ENCODE data around the gene JOSD1. TPM values are rescaled to one million over a fixed set of nuclear protein-coding genes. Genes with fewer than 3 reads are reported as not detected.

Gene JOSD1
- total and polyA plus RNA-seq, 2 of the 4 experiments (the other 2 are of a cell fraction): 30.2 to 35.8 TPM

- no TSS peak for BruUV-seq (replicated peaks)
- Histone ChIP-seq H3K27ac (ENCODE audit: insufficient read depth, low read length) (no peak overlapping the region), H3K9me1 (ENCODE audit: insufficient read depth, low read length) (peaks cover 4% of the 10 kb centered on the region; the same call in 1 of the 2 replicates), H2BK15ac (ENCODE audit: low read depth, low read length) (no peak overlapping the region), H2AK5ac (ENCODE audit: low read depth, low read length) (no peak overlapping the region), H2AK9ac (replicated peaks; ENCODE audit: low read depth, low read length, poor library complexity) (no peak overlapping the region), H3K4me1 (ENCODE audit: control insufficient read depth, insufficient read depth, low read length) (no peaks in the 10 kb centered on the region), H4K5ac (ENCODE audit: low read depth, low read length) (no peak overlapping the region), H3K4me3 (ENCODE audit: insufficient read depth, low read depth, low read length) (no peak overlapping the region), H3K4me2 (ENCODE audit: low read depth, low read length) (no peak overlapping the region), H3K56ac (ENCODE audit: extremely low read depth, insufficient read depth, low read length) (no peak overlapping the region), H3K18ac (ENCODE audit: low read depth, low read length) (no peak overlapping the region), H2BK20ac (ENCODE audit: low read depth, low read length) (no peak overlapping the region), H3K9ac (ENCODE audit: low read depth, low read length) (no peak overlapping the region), H4K8ac (ENCODE audit: low read depth in 2 of 2, low read length in 2 of 2) (no peak overlapping the region), H2BK5ac (ENCODE audit: low read depth, low read length, poor library complexity, severe bottlenecking) (no peak overlapping the region), H3K36me3 (ENCODE audit: control insufficient read depth, insufficient read depth, low read length) (peaks cover 79% of the 10 kb centered on the region), H3K9me3 (ENCODE audit: control insufficient read depth, insufficient read depth, low read length) (no peaks in the 10 kb centered on the region), H3K14ac (replicated peaks; ENCODE audit: low read depth, low read length) (no peak overlapping the region), H2AFZ (replicated peaks; ENCODE audit: low read length, poor library complexity) (no peak overlapping the region), H4K20me1 (ENCODE audit: insufficient read depth, low read length) (peaks cover 4% of the 10 kb centered on the region; the same call in 1 of the 2 replicates), H3K27me3 (ENCODE audit: control insufficient read depth, insufficient read depth, low read length) (no peaks in the 10 kb centered on the region), H3K23ac (ENCODE audit: low read depth, low read length) (no peak overlapping the region), H3K79me1 (ENCODE audit: low read depth in 1 of 2, low read length in 2 of 2) (peaks cover 9 to 36% of the 10 kb centered on the region in 2 experiments; a peak in 1 of 4 replicates), H3K4ac (ENCODE audit: low read depth, low read length) (no peak overlapping the region), H4K91ac (ENCODE audit: insufficient read depth, low read depth, low read length) (no peak overlapping the region), H2BK120ac (ENCODE audit: low read depth, low read length) (no peak overlapping the region)
- DNase-seq (no peak), ATAC-seq (ENCODE audit: low read depth) (no peak)
- intact Hi-C loops (cut with micrococcal nuclease) (no loop called here), in situ Hi-C loops (cut with MboI; ENCODE audit: low sequenced_read_pairs) (no loop called here), dilution Hi-C loops (cut with HindIII; ENCODE audit: low sequenced_read_pairs, unreplicated experiment) (no loop called here)
- ChIA-PET POLR2A (ENCODE audit: unreplicated experiment) (no interaction called here), CTCF (no interaction called here)
- 93% methylated on average over 7 of the region's 9 CpGs; no CpG with 5 or more reads in 1 of the 2 experiments for WGBS, 2 experiments (ENCODE audit: extremely low coverage in 2 of 2, insufficient read length in 1 of 2)
- no peak for TF ChIP-seq CHD1 (IDR thresholded peaks at IDR 0.05; ENCODE audit: low read depth, low read length)
- no peak for TF ChIP-seq MAZ (IDR thresholded peaks at IDR 0.05; ENCODE audit: borderline replicate concordance, low read depth, low read length)
- no peak for TF ChIP-seq MXI1 (IDR thresholded peaks at IDR 0.05; ENCODE audit: borderline replicate concordance, low read depth, low read length)
- no peak for TF ChIP-seq FOS (IDR thresholded peaks at IDR 0.05; ENCODE audit: low read depth, low read length)
- TF ChIP-seq RCOR1 (IDR thresholded peaks at IDR 0.05; ENCODE audit: insufficient replicate concordance, low read length): no peak
- TF ChIP-seq CTCF (conservative IDR thresholded peaks at IDR 0.05; ENCODE audit: low read depth, low read length): no peak
- TF ChIP-seq ELK1 (IDR thresholded peaks at IDR 0.05; ENCODE audit: borderline replicate concordance, low read depth, low read length): no peak
- TF ChIP-seq NFE2L2 (IDR thresholded peaks at IDR 0.05; ENCODE audit: low read depth, low read length): no peak
- no peak for TF ChIP-seq SMC3 (IDR thresholded peaks at IDR 0.05; ENCODE audit: low read depth, low read length)
- TF ChIP-seq USF2 (IDR thresholded peaks at IDR 0.05; ENCODE audit: low read depth, low read length): no peak
- TF ChIP-seq RAD21 (IDR thresholded peaks at IDR 0.05; ENCODE audit: low read length): no peak
- TF ChIP-seq MAFK (IDR thresholded peaks at IDR 0.05; ENCODE audit: low read depth, low read length): no peak
- no peak for TF ChIP-seq BHLHE40 (IDR thresholded peaks at IDR 0.05; ENCODE audit: low read depth, low read length)
- no peak for TF ChIP-seq RFX5 (IDR thresholded peaks at IDR 0.05; ENCODE audit: low read depth, low read length)
- TF ChIP-seq POLR2A (IDR thresholded peaks at IDR 0.05; ENCODE audit: low read depth, low read length): no peak
- TF ChIP-seq CEBPB (IDR thresholded peaks at IDR 0.05; ENCODE audit: low read depth, low read length): no peak
Measured at GRCh38 chr22:38741166-38741565, 40.4 kb upstream of the JOSD1 start.

Data from IMR-90 (cell line).